ENCODE measurements around the gene GCK.

DNA sequence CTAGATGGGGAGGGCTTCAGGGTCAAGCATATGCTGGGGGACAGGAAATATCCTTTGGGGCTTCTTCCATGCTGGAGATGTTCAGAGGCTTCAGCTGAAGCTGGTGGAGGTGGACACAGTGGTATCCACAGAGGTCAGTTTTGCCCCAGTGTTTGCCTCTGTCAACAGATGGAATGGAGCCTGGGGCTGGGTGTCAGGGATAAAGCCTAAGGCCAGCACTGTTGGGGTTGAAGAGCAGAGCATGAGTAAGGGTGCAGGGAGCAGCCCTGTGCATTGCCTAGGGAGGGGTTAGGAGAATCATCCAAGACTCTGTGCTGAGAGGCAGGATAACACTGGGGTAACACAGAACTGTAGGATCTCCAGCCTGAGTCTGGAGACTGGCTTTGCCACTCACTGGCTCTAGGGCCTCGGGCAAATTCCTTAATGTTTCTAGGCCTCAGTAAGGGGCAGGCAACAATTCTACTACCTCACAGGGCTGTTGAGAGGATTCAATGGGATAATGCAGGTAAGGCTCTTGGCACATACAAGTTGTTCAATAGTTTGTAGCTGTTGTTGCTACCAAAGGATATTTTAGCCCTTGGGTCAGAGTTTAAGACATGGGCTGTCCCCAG, 26.3 kb downstream of the GCK start:
- no peak for TF ChIP-seq SNAI2 (CRISPR knock-in tag; IDR thresholded peaks at IDR 0.05)
- TF ChIP-seq ARNTL (CRISPR knock-in tag; IDR thresholded peaks at IDR 0.05; ENCODE audit: borderline replicate concordance, low read depth), result no peak
- no peak for TF ChIP-seq BACH2 (CRISPR knock-in tag; IDR thresholded peaks at IDR 0.05; ENCODE audit: borderline replicate concordance)
- no peak for TF ChIP-seq CSDC2 (CRISPR knock-in tag; IDR thresholded peaks at IDR 0.05)
